MCF 10A (cell line): Measurements from ENCODE around the gene GNB5. TPM values are rescaled to one million over a fixed set of nuclear protein-coding genes. Genes with fewer than 3 reads are reported as not detected.
A peak's percentile ranks its signal among the peaks of the same experiment; 100 is the strongest.

Experiments
- BruUV-seq: library from RNA; stranded (reverse); fragments of 400-500 nt; replicated peaks from 2 replicates; lab custom pipeline; 2021; lab: Mats Ljungman, UMichigan
- CTCF ChIA-PET: fragments of 300-600 bp; sonication (Branson Sonifier 250); formaldehyde crosslinking; extraction: SDS; loops from one replicate; lab custom pipeline; 2021; ENCODE audit warnings: antibody characterized with exemption, inconsistent platforms; lab: Yijun Ruan, JAX
- POLR2A ChIA-PET: fragments of 300-600, 350-650 bp; sonication (Branson Sonifier 250); formaldehyde crosslinking; extraction: SDS; loops from one replicate; lab custom pipeline; 2020; ENCODE audit warnings: antibody characterized with exemption, inconsistent platforms; lab: Yijun Ruan, JAX
- DNase-seq: peaks from one replicate; pipeline ENCODE4 v3.0.0-alpha.2; 2018; ENCODE audit not compliant: unreplicated experiment
- H3K27ac Mint-ChIP-seq: one replicate; pipeline ENCODE4 v1.8.0; 2022; ENCODE audit warnings: mild to moderate bottlenecking, low read depth, mixed read lengths; ENCODE audit not compliant: unreplicated experiment
- H3K27me3 Mint-ChIP-seq: one replicate; pipeline ENCODE4 v1.8.0; 2022; ENCODE audit warnings: mixed read lengths; ENCODE audit not compliant: insufficient read depth, unreplicated experiment
- H3K36me3 Mint-ChIP-seq: one replicate; pipeline ENCODE4 v1.8.0; 2022; ENCODE audit warnings: mild to moderate bottlenecking, moderate library complexity, mixed read lengths; ENCODE audit not compliant: insufficient read depth, unreplicated experiment
- H3K4me1 Mint-ChIP-seq: one replicate; pipeline ENCODE4 v1.8.0; 2022; ENCODE audit warnings: mixed read lengths; ENCODE audit not compliant: insufficient read depth, unreplicated experiment
- H3K4me3 Mint-ChIP-seq: one replicate; pipeline ENCODE4 v1.8.0; 2022; ENCODE audit warnings: mild to moderate bottlenecking, moderate library complexity, mixed read lengths; ENCODE audit not compliant: unreplicated experiment
- H3K9me3 Mint-ChIP-seq: one replicate; pipeline ENCODE4 v1.8.0; 2022; ENCODE audit warnings: mixed read lengths; ENCODE audit not compliant: unreplicated experiment
- CTCF ChIP-seq: fragments of 200-600 bp; IDR thresholded peaks from one replicate; pipeline ENCODE4 v1.8.0; 2022; ENCODE audit warnings: antibody characterized with exemption, mild to moderate bottlenecking; ENCODE audit not compliant: unreplicated experiment
- intact Hi-C: fragments of 100-400 bp; cut with micrococcal nuclease; formaldehyde crosslinking; loops from 2 replicates; pipeline ENCODE4 v1.14.1; 2022
- total RNA-seq: library from RNA; stranded (reverse); gene quantifications from 2 replicates; pipeline ENCODE4 v1.2.3, GENCODE V29; 2022

Gene GNB5
- total RNA-seq, 1 experiment from 2014 or later = 31.8 TPM

GRCh38 chr15:52080031-52080430, 111.2 kb downstream of the GNB5 start:
- Mint-ChIP-seq H3K4me3 (no peak overlapping the region), H3K27me3 (no peaks in the 10 kb centered on the region), H3K36me3 (peaks cover 8% of the 10 kb centered on the region), H3K27ac (peak overlapping the region; percentile 96), H3K9me3 (no peaks in the 10 kb centered on the region), H3K4me1 (peaks cover 46% of the 10 kb centered on the region)
- ChIA-PET POLR2A (interaction anchor here (0.6 to 20.7 kb wide), 14 partner anchors 9 to 487 kb away, joined by 3 to 546 read pairs (median 4); partner anchors contain the start of genes LEO1 and MAPK6), CTCF (interaction anchor here (0.5 to 4.8 kb wide), 21 partner anchors 11 to 536 kb away, joined by 3 to 77 read pairs (median 3); no protein-coding TSS in a partner anchor)
- DNase-seq = peak; percentile 84
- no TSS peak for BruUV-seq
- intact Hi-C loops = no loop called here
- no peak for TF ChIP-seq CTCF

- peak; percentile 92 for DNase-seq
- no peaks in the 10 kb centered on the region for H3K27me3 Mint-ChIP-seq
Observed at GRCh38 chr15:52078876-52079700, 112.1 kb downstream of the GNB5 start.

GRCh38 chr15:52078197-52078875, 112.9 kb downstream of the GNB5 start:
- intact Hi-C loops = loop anchor here (10.0 kb wide), 1 partner anchor 294 kb away; no protein-coding TSS in a partner anchor
- peaks cover 40% of the 10 kb centered on the region for H3K4me1 Mint-ChIP-seq
- POLR2A ChIA-PET = interaction anchor here (0.8 to 20.7 kb wide), 27 partner anchors 10 to 151 kb away, joined by 3 to 546 read pairs (median 8); partner anchors contain the start of genes LEO1 and MAPK6
- peak overlapping the region; percentile 58 for H3K4me3 Mint-ChIP-seq
- BruUV-seq = no TSS peak
- H3K27ac Mint-ChIP-seq = peak overlapping the region; percentile 96
- CTCF ChIA-PET = interaction anchor here (0.6 to 4.8 kb wide), 32 partner anchors 7 to 1171 kb away, joined by 3 to 77 read pairs (median 4); partner anchors contain the start of gene LEO1
- no peaks in the 10 kb centered on the region for H3K27me3 Mint-ChIP-seq
- TF ChIP-seq CTCF = no peak
- no peaks in the 10 kb centered on the region for H3K9me3 Mint-ChIP-seq
- H3K36me3 Mint-ChIP-seq = peaks cover 12% of the 10 kb centered on the region
- peak; percentile 94 for DNase-seq

More at GRCh38 chr15:52078876-52079700, 112.1 kb downstream of the GNB5 start:
- peak; percentile 85 for TF ChIP-seq CTCF
- Mint-ChIP-seq H3K27ac (peak overlapping the region; percentile 96), H3K4me3 (peak overlapping the region; percentile 58), H3K9me3 (no peaks in the 10 kb centered on the region), H3K4me1 (peaks cover 45% of the 10 kb centered on the region), H3K36me3 (peaks cover 8% of the 10 kb centered on the region)
- no TSS peak for BruUV-seq
- CTCF ChIA-PET = interaction anchor here (0.5 to 4.8 kb wide), 33 partner anchors 11 to 1171 kb away, joined by 3 to 77 read pairs (median 4); partner anchors contain the start of gene LEO1
- POLR2A ChIA-PET = interaction anchor here (0.8 to 20.7 kb wide), 24 partner anchors 9 to 113 kb away, joined by 3 to 546 read pairs (median 6); partner anchors contain the start of genes LEO1 and MAPK6
- intact Hi-C loops = loop anchor here (1.0 to 10.0 kb wide), 2 partner anchors 129 to 294 kb away; no protein-coding TSS in a partner anchor
